Stimulated activated naive CD8-positive, alpha-beta T cell treated with anti-CD3 and anti-CD28 coated beads, Interleukin-15, Interleukin-2, amounts not matched to agents 100 ng/mL and 50 ng/mL, for 24 hours (primary cell): ENCODE measurements around the gene ABLIM2.

Experiments
- H3K27ac Mint-ChIP-seq: one replicate; pipeline ENCODE4 v1.8.0; 2021; ENCODE audit warnings: mild to moderate bottlenecking, mixed read lengths
- H3K27me3 Mint-ChIP-seq: one replicate; pipeline ENCODE4 v1.8.0; 2021; ENCODE audit warnings: mixed read lengths
- H3K36me3 Mint-ChIP-seq: one replicate; pipeline ENCODE4 v1.8.0; 2021; ENCODE audit warnings: low read depth, mixed read lengths
- H3K4me1 Mint-ChIP-seq: one replicate; pipeline ENCODE4 v1.8.0; 2021; ENCODE audit warnings: low read depth, mixed read lengths
- H3K4me3 Mint-ChIP-seq: one replicate; pipeline ENCODE4 v1.8.0; 2021; ENCODE audit warnings: mild to moderate bottlenecking, mixed read lengths
- H3K9me3 Mint-ChIP-seq: one replicate; pipeline ENCODE4 v1.8.0; 2021; ENCODE audit warnings: mixed read lengths

Gene ABLIM2

DNA sequence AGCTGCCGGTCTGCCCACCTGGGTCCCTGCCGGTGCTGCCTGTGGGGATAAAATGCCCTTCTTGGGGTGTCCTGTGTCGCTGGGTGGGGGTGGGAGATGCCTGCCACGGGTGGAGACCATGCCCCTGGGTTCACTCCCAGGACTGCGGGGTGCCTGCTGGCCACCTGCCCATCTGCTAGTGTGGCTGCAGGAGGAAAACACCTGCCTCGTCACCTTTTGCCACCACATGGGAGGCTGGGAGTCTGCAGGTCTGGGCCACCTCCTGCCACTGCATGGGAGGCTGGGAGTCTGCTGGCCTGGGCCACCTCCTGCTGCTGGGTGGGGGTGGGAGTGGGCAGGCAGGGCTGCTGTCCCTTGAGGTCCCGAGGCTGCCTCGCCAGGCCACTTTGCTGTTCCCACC, 160.2 kb downstream of the ABLIM2 start:
- H3K9me3 Mint-ChIP-seq: no peaks in the 10 kb centered on the region
- no peaks in the 10 kb centered on the region for H3K27me3 Mint-ChIP-seq
- no peaks in the 10 kb centered on the region for H3K4me1 Mint-ChIP-seq
- no peak overlapping the region for H3K4me3 Mint-ChIP-seq
- H3K36me3 Mint-ChIP-seq: no peaks in the 10 kb centered on the region
- H3K27ac Mint-ChIP-seq: no peak overlapping the region

GRCh38 chr4:7995866-7996265, 162.7 kb downstream of the ABLIM2 start:
- Mint-ChIP-seq H3K9me3 (no peaks in the 10 kb centered on the region), H3K4me3 (no peak overlapping the region), H3K36me3 (no peaks in the 10 kb centered on the region), H3K27ac (no peak overlapping the region), H3K27me3 (no peaks in the 10 kb centered on the region), H3K4me1 (no peaks in the 10 kb centered on the region)

DNA sequence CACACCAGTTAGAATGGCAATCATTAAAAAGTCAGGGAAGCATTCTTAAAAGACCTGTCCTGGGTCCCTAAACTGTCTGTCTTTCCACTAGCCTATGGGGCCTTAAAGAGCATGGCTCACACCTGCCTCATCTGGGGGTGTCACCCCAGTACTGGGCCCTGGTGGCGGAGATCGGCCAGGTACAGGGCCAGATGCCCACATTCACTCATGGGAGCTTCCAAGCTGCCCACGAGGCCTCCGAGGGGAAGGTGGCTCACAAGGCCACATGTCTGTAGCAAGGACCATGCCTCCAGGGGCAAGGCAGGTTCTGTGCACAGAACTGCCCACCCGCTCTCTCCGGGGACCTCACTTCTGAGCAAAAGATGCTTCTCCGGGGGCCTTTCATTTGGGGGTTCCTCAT, 163.5 kb downstream of the ABLIM2 start:
- Mint-ChIP-seq H3K4me3 (no peak overlapping the region), H3K27me3 (no peaks in the 10 kb centered on the region), H3K9me3 (no peaks in the 10 kb centered on the region), H3K27ac (no peak overlapping the region), H3K36me3 (no peaks in the 10 kb centered on the region), H3K4me1 (no peaks in the 10 kb centered on the region)

DNA sequence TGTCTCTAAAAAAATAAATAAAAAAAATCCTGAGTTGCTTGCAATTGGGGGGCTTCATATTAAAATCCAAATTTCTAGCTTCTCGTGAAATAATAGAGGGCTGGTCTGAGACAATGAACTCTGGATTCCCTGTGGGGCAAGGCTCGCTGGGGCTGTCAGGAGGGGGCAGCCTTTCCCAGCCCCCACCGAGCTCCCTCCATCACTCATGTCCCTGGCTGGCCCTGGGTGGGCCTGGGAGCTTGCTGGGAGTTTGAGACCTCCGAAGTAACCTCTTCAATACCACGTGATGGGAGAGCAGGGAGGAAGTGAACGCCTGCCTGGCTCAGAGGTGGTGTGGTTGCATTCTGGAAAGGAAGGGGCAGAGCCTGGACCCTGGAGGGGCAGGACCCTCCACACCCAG, 164.9 kb downstream of the ABLIM2 start:
- Mint-ChIP-seq H3K27ac (no peak overlapping the region), H3K4me3 (no peak overlapping the region), H3K27me3 (no peaks in the 10 kb centered on the region), H3K36me3 (no peaks in the 10 kb centered on the region), H3K4me1 (no peaks in the 10 kb centered on the region), H3K9me3 (no peaks in the 10 kb centered on the region)

- H3K36me3 Mint-ChIP-seq: no peaks in the 10 kb centered on the region
Measured at GRCh38 chr4:7992846-7993245, 165.8 kb downstream of the ABLIM2 start.

DNA sequence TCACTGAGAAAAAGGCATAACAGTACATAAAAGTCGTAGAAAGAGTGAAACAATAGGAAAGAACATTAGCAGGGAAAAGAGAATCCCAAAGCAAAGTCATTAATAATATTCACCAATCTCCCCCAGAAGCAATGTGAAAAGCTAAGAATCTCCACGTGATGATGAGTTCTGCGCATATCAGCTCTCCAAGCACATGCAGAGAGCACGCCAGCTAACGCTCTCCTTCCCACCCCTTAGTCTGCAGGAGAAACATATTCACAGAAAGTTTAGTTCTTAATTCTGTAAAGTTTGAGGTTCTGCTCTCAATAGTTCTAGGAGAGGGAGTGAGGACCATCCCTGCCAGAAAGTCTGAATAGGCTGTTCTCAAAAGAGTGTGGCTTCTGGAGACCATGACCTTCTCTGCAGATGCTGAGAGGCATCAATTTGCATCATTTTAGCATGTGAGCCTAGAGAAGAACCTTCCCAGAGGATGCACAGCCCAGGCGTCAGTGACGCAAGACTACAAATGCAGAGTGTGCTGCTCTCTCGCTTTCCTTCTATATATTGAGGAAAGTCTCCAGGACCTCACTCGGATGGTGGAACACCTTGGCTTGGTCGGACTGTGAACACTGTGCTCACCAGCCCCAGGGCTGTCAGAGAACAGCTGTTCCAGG, 167.7 kb downstream of the ABLIM2 start:
- H3K4me3 Mint-ChIP-seq: no peak overlapping the region
- H3K36me3 Mint-ChIP-seq: no peaks in the 10 kb centered on the region
- H3K27me3 Mint-ChIP-seq: no peaks in the 10 kb centered on the region
- peaks cover 3% of the 10 kb centered on the region for H3K4me1 Mint-ChIP-seq
- no peak overlapping the region for H3K27ac Mint-ChIP-seq
- no peaks in the 10 kb centered on the region for H3K9me3 Mint-ChIP-seq

More at GRCh38 chr4:7992846-7993245, 165.8 kb downstream of the ABLIM2 start:
- Mint-ChIP-seq H3K4me3 (no peak overlapping the region), H3K27ac (no peak overlapping the region), H3K27me3 (no peaks in the 10 kb centered on the region), H3K9me3 (no peaks in the 10 kb centered on the region), H3K4me1 (no peaks in the 10 kb centered on the region)

DNA sequence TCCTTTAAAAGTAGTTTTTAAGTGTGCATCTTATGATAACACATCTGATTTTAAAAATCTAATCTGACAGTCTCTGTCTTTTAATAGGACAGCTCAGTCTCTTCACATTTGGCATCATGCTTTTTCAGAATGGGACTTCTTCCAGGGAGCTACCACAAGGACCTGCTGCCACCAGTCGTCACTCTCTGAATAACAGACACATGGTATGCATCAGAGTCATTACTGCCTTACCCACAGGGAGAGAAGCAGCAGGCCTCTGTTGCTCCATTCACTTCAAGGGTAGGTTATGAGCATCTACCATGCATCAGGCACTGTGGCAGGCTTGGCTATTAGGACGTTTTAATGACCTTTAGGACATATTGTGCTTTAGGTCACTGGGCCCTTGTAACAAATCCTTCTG, 169.0 kb downstream of the ABLIM2 start:
- no peaks in the 10 kb centered on the region for H3K9me3 Mint-ChIP-seq
- H3K36me3 Mint-ChIP-seq: no peaks in the 10 kb centered on the region
- no peak overlapping the region for H3K27ac Mint-ChIP-seq
- no peak overlapping the region for H3K4me3 Mint-ChIP-seq
- H3K27me3 Mint-ChIP-seq: no peaks in the 10 kb centered on the region
- peaks cover 7% of the 10 kb centered on the region for H3K4me1 Mint-ChIP-seq

GRCh38 chr4:7988437-7988836, 170.2 kb downstream of the ABLIM2 start:
- H3K27me3 Mint-ChIP-seq: no peaks in the 10 kb centered on the region
- no peak overlapping the region for H3K4me3 Mint-ChIP-seq
- H3K36me3 Mint-ChIP-seq: no peaks in the 10 kb centered on the region
- peaks cover 7% of the 10 kb centered on the region for H3K4me1 Mint-ChIP-seq
- no peak overlapping the region for H3K27ac Mint-ChIP-seq
- H3K9me3 Mint-ChIP-seq: no peaks in the 10 kb centered on the region

DNA sequence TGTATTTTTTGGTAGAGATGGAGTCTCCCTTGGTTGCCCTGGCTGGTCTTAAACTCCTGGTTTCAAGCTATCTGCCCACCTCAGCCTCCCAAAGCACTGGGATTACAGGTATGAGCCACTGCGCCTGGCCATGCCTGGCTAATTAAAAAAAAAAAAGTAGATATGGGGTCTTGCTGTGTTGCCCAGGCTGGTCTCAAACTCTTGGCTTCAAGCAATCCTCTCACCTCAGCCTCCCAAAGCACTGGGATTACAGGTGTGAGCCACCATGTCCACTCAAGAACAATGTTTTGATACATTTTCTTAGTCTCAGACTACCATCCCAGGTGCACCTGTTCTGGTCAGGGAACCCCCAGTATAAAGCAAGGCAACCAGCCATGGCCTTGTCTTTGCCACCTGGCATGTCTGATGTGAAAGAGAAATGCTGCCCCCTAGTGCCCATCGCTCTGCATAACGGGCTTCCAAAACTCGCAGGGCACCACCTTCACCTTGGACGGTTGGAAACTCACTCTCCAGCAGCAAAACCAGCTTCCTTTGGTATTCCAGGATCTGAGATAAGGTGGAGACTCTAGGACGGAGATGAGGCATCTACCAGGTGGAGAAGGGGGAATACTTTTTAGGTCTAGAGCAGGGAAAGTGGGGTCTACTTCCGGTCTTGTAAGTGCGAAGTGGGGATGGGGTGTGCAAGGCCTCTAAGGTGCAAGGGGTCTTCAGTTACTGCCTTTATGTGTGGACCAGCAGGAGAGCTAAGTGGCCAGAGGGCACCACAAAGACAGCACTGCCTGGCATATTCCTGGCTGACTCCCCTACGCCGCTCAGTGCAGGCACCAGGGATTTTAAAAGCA, 171.2 kb downstream of the ABLIM2 start:
- Mint-ChIP-seq H3K36me3 (no peaks in the 10 kb centered on the region), H3K27ac (no peak overlapping the region), H3K27me3 (peaks cover 4% of the 10 kb centered on the region), H3K9me3 (no peaks in the 10 kb centered on the region), H3K4me3 (no peak overlapping the region), H3K4me1 (peaks cover 7% of the 10 kb centered on the region)

DNA sequence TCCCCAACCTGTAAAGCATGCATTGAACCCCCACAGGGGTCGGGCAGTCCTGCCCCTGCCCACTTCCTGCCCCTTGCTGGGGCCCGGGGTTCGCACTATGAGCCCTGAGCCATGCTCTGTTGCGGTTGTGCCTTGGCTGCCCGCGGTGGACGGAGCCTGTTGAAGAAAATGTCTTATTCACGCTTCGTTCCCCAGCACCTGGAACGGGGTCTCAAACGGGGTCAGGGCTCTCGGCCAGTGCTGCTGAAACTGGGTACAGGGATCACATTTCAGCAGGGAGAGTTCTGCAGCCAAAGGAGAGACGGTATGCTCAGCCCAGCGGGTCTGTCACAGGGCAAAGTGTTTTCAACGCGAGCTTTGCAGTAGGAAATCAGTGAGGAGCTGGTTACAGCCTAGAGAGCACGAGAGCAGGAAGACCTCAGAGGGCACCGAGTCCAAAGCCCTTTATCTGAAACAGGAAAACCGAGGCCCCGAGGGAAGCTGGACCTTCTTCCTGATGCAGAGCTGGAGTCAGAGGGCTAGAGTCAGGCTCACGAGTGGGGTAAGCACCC, 172.6 kb downstream of the ABLIM2 start:
- H3K4me3 Mint-ChIP-seq: peak overlapping the region; percentile 8
- peaks cover 7% of the 10 kb centered on the region for H3K4me1 Mint-ChIP-seq
- H3K27me3 Mint-ChIP-seq: peaks cover 4% of the 10 kb centered on the region
- H3K9me3 Mint-ChIP-seq: no peaks in the 10 kb centered on the region
- H3K36me3 Mint-ChIP-seq: no peaks in the 10 kb centered on the region
- no peak overlapping the region for H3K27ac Mint-ChIP-seq

DNA sequence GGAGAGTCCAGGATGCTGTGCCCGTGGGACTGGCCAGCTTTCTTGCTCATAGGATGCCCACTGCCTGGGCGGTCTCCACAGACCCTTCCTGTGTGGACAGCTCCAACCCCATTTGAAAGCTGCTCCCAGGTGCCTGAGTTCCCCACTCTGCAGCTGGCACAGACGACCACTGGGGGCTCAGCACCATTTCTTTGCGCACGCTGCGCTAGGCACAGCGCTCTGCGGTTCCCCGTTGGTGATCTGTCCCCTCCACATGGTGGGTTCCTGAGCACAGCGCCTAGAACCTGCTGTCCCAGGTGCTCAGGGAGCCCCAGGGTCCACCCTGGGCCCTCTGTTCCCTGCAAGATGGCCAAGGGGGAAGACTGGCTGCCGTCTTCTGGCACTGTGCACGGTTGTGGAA, 173.5 kb downstream of the ABLIM2 start:
- Mint-ChIP-seq H3K4me1 (peaks cover 7% of the 10 kb centered on the region), H3K27me3 (peaks cover 4% of the 10 kb centered on the region), H3K27ac (no peak overlapping the region), H3K36me3 (no peaks in the 10 kb centered on the region), H3K9me3 (no peaks in the 10 kb centered on the region), H3K4me3 (no peak overlapping the region)

DNA sequence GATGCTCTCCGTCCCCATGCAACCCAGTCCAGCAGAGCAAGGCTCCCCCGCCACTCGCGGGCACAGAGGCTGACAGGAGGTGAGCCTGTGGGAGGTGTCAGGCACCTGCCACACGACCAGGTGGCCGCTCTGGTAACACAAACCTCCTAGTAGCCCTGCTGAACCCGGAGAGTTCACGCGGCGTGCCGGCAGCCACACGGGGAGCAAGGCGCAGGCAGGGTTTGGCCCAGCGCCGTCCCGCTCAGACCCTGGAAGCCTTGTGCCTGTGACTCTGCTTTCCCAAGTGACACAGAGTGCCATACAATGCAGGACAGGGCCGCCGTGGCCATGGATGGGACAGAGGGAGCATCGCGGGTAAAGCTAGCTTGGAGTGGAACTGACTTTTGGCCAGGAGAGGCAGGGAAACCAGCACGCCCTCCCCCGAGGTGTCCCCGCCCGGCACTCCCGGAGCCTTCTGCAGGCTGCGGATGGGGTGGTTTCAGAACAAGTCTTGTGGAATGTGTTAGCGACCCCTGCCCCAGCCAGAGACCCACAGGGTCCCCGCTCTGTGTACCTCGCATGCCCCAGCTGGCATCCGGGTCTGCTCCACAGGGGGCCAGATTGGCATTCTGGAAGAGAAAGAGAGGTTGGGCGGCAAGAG, 174.2 kb downstream of the ABLIM2 start:
- Mint-ChIP-seq H3K4me3 (no peak overlapping the region), H3K4me1 (peaks cover 7% of the 10 kb centered on the region), H3K9me3 (no peaks in the 10 kb centered on the region), H3K27me3 (peaks cover 6% of the 10 kb centered on the region), H3K27ac (no peak overlapping the region), H3K36me3 (no peaks in the 10 kb centered on the region)

DNA sequence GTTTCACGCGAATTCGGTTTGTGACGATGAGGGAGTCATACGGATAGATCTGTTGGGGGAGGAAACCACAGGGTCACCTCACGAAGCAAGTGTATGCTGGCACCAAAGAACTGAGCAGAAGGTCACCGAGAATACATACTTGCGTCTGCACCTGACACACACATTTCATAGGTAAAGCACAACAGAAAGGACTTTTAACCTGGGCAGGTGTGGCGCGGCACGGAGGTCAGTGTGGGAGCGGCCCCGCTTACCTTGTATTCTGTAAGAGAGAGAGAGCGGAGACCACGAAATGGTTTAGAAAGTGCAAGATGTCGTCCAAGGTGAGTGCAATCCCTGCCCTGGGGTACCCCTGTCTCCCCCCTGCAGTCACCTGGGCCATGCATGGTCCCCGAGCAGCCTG, 175.3 kb downstream of the ABLIM2 start:
- peaks cover 7% of the 10 kb centered on the region for H3K4me1 Mint-ChIP-seq
- H3K36me3 Mint-ChIP-seq: no peaks in the 10 kb centered on the region
- peaks cover 8% of the 10 kb centered on the region for H3K27me3 Mint-ChIP-seq
- no peak overlapping the region for H3K4me3 Mint-ChIP-seq
- no peaks in the 10 kb centered on the region for H3K9me3 Mint-ChIP-seq
- no peak overlapping the region for H3K27ac Mint-ChIP-seq

- Mint-ChIP-seq H3K9me3 (no peaks in the 10 kb centered on the region), H3K4me1 (peaks cover 11% of the 10 kb centered on the region), H3K27ac (no peak overlapping the region), H3K36me3 (no peaks in the 10 kb centered on the region), H3K4me3 (no peak overlapping the region), H3K27me3 (peaks cover 8% of the 10 kb centered on the region)
Measured at GRCh38 chr4:7981738-7982394, 176.7 kb downstream of the ABLIM2 start.

DNA sequence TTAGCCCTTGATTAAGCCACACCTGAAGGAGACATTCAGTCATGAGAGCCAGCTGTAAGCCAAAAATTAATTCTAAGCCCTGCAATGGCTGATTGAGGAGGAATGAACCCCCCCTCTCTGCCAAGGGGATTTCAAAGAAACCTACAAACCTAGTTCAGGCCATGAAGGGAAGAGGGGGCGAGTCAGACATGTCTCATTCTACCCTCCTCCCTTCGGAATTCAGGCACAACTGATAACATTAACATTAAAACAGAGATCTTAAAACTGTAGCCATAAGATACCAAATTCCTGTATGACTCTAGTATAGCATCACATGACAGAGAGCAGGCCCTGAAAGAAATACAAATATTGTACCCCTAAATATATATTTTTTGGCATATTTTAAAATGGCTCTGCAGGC, 178.6 kb downstream of the ABLIM2 start:
- no peaks in the 10 kb centered on the region for H3K36me3 Mint-ChIP-seq
- H3K9me3 Mint-ChIP-seq: no peaks in the 10 kb centered on the region
- no peak overlapping the region for H3K27ac Mint-ChIP-seq
- H3K4me3 Mint-ChIP-seq: no peak overlapping the region
- H3K4me1 Mint-ChIP-seq: peaks cover 4% of the 10 kb centered on the region
- peaks cover 8% of the 10 kb centered on the region for H3K27me3 Mint-ChIP-seq
